HG02642 (cell line): Measurements from ENCODE around the gene TTC38.
A peak's percentile ranks its signal among the peaks of the same experiment; 100 is the strongest.
"Not testable (repeated sequence)": the region's sequence is repeated elsewhere in the genome, so short reads cannot be mapped to it uniquely, and the experiment has no call there.

Source experiments
- ATAC-seq: cut with Tn5 transposase; IDR thresholded peaks from one replicate; pipeline ENCODE4 v1.9.1; 2021; ENCODE audit warnings: mild to moderate bottlenecking; ENCODE audit not compliant: unreplicated experiment, poor library complexity

Gene TTC38

GRCh38 chr22:46293577-46294260 is 25.9 kb downstream of the TTC38 start:
- ATAC-seq, result no peak

GRCh38 chr22:46294784-46295183 is 27.0 kb downstream of the TTC38 start:
- no peak for ATAC-seq

DNA sequence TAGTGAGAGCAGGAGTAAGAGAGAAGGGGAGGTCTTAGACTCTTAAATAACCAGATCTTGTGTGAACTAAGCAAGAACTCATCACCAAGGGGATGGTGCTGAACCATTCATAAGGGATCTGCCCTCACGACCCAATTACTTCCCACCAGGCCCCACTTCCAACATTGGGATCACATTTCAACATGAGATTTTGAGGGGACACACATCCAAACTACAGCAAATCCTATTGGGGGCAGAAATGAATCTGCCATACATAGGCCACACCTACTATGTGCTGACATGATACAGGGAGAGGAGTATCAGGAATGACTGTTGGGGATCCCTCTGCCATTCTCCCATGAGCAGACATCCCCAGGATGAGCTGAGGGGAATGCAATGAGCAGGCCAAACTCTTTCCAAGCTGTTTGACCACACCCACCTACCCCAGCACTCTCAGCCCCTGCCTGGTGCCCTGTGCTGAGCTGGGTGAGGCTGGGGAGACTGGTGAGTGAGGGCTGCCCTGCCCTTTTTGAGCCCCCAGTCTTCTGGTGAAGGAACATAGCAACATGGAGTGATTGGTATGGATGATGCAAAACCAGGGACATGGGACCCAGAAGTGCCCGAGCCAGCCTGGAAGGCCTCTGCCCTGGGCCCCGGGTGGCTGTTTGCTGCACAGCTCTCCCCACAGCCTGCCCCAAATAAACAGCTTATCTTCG is 27.6 kb downstream of the TTC38 start:
- ATAC-seq, result no peak

DNA sequence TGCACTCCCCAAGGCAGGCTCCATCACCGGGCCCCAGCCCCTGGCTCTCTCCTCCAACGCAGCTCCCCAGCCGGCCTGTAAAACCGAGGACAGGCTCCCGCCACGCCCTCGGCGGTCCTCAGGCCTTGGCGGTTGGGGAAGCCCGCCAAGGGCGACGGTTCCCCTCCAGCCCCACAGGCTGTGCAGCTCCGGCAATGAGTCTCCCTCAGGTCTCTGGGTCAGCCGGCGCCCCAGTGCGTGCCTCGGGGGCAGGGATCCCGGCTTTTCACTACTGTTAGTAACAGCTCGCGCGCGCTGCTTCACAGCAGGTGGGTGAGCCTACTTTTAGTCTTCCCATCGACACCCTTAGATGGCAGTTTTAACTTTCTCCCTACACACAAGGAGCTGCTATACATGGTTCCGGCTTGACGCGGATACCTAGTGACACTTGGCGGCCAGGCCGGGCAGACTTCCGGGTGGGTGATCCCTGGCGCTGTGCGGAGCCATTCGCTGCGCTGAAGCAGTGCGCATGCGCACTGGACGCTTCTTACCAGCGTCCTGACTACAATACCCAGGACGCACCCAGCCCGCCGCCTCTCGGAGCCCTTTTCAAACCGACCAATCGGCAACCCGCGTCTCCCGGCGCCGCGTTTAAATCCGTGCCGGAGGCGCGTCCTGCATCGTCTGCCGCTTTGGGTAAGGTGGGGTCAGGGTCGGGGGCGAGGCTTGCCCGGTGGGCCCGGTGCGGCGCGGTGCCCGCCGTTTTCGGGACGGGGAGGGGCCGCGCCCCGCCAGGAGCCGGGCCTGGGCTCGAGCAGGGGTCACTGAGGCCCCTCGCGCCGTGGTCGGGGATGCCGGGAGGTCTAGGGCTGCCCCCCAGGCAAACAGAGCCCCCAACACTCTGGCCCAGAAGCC is 28.7 kb downstream of the TTC38 start, which contains the start of gene GTSE1:
GTSE1 (plus strand) TSS at position 614 of the 894 bp plus-strand sequence. CDS start 531 bp downstream, outside the sequence.
- peak; percentile 93 for ATAC-seq

DNA sequence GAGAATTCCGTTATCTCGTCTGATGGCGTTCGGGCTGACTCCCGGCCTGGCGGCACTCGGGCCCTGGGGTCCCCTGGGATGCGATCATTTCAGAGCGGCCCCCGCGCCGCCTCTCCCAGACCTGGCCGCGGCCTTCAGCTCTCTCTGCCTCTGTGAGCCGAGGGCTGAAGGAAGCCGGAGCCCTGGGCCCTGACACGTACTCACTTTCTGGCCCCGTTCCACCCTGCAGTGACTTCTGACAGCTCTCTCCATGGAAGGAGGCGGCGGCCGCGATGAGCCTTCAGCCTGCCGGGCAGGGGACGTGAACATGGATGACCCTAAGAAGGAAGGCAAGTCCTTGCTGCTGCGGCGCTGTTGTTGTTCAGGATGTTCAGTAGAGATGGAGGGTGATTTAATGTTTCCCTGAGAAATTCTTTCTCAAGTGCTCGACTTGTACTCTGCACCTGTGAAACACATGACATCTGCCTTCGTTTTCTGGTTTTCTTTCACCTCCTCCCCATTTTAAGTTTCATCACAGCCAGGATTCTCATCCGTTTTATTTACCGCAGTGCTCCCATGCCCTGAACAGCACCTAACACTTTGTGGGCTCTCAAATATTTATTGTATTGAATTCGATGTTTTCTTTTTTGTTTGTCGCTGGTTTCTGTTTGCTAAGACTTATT is 29.5 kb downstream of the TTC38 start:
- no peak for ATAC-seq

GRCh38 chr22:46299101-46299500 is 31.3 kb downstream of the TTC38 start:
- no peak for ATAC-seq

DNA sequence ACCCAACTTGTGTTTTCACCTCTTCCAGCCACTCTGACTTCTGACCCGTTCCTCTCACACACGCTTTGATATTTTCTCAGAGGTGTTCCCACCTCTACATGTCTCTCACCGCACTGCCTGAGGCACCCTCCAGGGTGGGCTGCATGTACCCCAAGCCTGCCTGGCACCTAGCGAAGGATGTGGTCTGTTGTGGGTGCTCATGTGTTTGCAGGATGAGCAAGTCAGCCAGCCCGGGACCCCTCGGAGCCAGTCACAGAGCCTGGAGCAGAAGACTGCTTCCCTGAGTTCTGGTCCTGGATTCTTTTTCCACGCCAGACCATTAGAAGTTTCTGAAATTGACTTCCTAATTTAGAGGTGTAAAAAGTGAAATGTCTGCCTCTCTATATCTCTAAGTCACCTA is 32.7 kb downstream of the TTC38 start:
- ATAC-seq, result no peak

GRCh38 chr22:46303347-46303965 is 35.6 kb downstream of the TTC38 start:
- ATAC-seq, result no peak

GRCh38 chr22:46308283-46308988 is 40.6 kb downstream of the TTC38 start:
- no peak for ATAC-seq

- no peak for ATAC-seq
Observed at GRCh38 chr22:46309526-46310085, 41.8 kb downstream of the TTC38 start.

DNA sequence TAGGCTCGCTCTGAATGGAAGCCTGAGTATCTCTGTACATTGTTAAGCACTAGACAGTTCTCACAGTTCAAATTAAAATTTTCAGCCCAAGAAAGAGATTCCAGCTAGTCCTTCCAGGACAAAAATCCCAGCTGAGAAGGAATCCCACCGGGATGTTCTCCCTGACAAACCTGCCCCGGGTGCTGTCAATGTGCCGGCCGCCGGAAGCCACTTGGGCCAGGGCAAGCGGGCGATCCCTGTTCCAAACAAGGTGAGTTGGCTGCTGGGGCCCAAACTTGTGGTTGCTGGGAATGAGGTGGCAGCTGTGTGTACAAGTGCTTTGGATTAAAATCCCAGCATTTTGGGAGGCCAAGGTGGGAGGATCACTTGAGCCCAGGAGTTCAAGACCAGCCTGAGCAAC is 44.2 kb downstream of the TTC38 start:
- ATAC-seq, result no peak

- not testable (repeated sequence) for ATAC-seq
Observed at GRCh38 chr22:46312848-46313247, 45.0 kb downstream of the TTC38 start.

DNA sequence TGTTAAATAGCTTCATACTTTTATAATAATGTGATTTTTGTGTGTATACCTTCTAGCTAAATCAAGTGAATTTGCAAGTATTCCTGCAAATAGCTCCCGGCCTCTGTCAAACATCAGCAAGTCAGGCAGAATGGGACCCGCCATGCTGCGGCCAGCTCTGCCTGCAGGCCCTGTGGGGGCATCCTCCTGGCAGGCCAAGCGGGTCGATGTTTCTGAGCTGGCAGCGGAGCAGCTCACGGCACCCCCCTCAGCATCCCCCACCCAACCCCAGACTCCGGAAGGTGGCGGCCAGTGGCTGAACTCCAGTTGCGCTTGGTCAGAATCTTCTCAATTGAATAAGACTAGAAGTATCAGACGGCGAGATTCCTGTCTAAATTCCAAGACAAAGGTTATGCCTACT is 48.2 kb downstream of the TTC38 start:
- no peak for ATAC-seq

- ATAC-seq, result no peak
Observed at GRCh38 chr22:46317646-46318045, 49.8 kb downstream of the TTC38 start.

GRCh38 chr22:46318576-46318975 is 50.8 kb downstream of the TTC38 start:
- ATAC-seq, result no peak

DNA sequence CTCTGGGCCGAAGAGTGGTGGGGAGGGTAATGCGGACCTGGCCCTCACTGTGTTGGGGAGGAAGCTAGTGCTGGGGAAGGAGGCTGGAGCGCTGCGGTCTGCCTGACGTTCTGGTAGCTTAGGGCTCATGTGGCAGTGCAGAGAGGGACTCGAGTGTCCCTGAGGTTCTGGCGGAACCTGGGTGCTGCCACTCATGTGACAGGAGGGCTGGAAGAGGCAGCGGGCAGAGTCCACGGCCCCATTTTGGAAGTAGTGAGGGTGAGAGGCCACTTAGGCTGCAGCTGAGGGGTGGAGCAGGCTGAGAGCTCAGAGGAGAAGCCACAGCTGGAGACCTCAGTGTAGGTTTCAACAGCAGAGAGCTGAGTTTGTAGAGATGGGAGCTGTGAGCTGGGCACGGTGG is 51.5 kb downstream of the TTC38 start:
- no peak for ATAC-seq

GRCh38 chr22:46320166-46320710 is 52.4 kb downstream of the TTC38 start:
- no peak for ATAC-seq

DNA sequence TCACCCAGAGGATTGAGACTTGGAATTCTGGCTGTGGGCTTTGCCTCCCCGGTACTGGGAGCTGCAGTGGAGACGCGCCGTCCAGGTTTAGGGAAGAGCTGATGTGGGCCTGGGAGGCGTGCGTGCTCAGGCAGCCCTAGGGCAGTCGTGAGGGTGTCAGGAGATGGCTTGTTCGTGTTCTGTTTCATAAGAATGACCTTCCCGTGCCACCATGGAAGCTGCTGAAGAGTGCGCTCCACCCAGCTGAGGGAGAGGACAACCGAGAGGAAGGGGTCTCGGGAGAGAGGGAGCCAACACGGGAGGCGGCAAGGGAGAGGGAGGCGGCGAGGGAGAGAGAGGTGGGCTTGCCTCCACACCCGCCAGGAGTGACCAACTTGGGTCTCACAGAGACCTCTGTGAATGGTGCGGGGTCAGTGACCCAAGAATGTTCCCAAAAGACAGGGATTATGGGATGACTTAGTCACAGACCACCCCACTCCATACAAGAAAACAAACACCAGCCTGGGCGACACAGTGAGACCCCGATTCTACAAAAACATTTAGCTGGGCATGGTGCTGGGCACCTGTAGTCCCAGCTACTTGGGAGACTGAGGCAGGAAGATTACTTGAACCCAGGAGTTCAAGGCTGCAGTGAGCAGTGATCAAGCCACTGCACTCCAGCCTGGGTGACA is 53.0 kb downstream of the TTC38 start:
- ATAC-seq, result no peak
